Epithelial cell of prostate (primary cell): ENCODE results near the gene SELENOO.

Source experiments
- DNase-seq: peaks from one replicate; pipeline ENCODE4 v3.0.0-alpha.2; 2011; ENCODE audit warnings: low read depth, low spot score
- H3K27ac ChIP-seq: fragments of 450-650 bp; 2 replicates; pipeline ENCODE4 v1.5.1; 2017; ENCODE audit warnings: mild to moderate bottlenecking

SELENOO gene

GRCh38 chr22:50213263-50213662 lies 12.5 kb downstream of the SELENOO start:
- H3K27ac ChIP-seq = no peak overlapping the region
- DNase-seq = no peak

GRCh38 chr22:50215297-50216054 lies 14.7 kb downstream of the SELENOO start:
- no peak for DNase-seq
- no peak overlapping the region for H3K27ac ChIP-seq

- DNase-seq = no peak
- no peak overlapping the region for H3K27ac ChIP-seq
These were observed 15.4 kb downstream of the SELENOO start for GRCh38 chr22:50216055-50216683.

GRCh38 chr22:50216684-50217520 lies 16.1 kb downstream of the SELENOO start:
- H3K27ac ChIP-seq = no peak overlapping the region
- no peak for DNase-seq

GRCh38 chr22:50217543-50218152 lies 16.8 kb downstream of the SELENOO start:
- no peak overlapping the region for H3K27ac ChIP-seq
- no peak for DNase-seq

- no peak overlapping the region for H3K27ac ChIP-seq
- DNase-seq = no peak
These were observed 17.6 kb downstream of the SELENOO start for GRCh38 chr22:50218153-50218995.

GRCh38 chr22:50218996-50219727 lies 18.4 kb downstream of the SELENOO start:
- H3K27ac ChIP-seq = no peak overlapping the region
- peak; percentile 33 for DNase-seq

- no peak for DNase-seq
- no peak overlapping the region for H3K27ac ChIP-seq
These were observed 19.2 kb downstream of the SELENOO start for GRCh38 chr22:50219800-50220602.

- DNase-seq = no peak
- H3K27ac ChIP-seq = no peak overlapping the region
These were observed 20.0 kb downstream of the SELENOO start for GRCh38 chr22:50220603-50221409.

- no peak for DNase-seq
- no peak overlapping the region for H3K27ac ChIP-seq
These were observed 20.8 kb downstream of the SELENOO start for GRCh38 chr22:50221410-50222300.

GRCh38 chr22:50222508-50222907 lies 21.7 kb downstream of the SELENOO start:
- DNase-seq = no peak
- no peak overlapping the region for H3K27ac ChIP-seq

GRCh38 chr22:50224071-50224470 lies 23.3 kb downstream of the SELENOO start:
- no peak overlapping the region for H3K27ac ChIP-seq
- DNase-seq = no peak

GRCh38 chr22:50225200-50225969 lies 24.6 kb downstream of the SELENOO start:
- H3K27ac ChIP-seq = no peak overlapping the region
- no peak for DNase-seq

GRCh38 chr22:50226063-50226874 lies 25.5 kb downstream of the SELENOO start:
- no peak overlapping the region for H3K27ac ChIP-seq
- no peak for DNase-seq

- H3K27ac ChIP-seq = no peak overlapping the region
- DNase-seq = no peak
These were observed 26.0 kb downstream of the SELENOO start for GRCh38 chr22:50226875-50227165.
